ENCODE results near the gene PRDM1. TPM values are rescaled to one million over a fixed set of nuclear protein-coding genes. Genes with fewer than 3 reads are reported as not detected.

The PRDM1 gene
- polyA plus RNA-seq, 1 of the 3 experiments (the other 2 are of a cell fraction): 4.0 TPM

DNA sequence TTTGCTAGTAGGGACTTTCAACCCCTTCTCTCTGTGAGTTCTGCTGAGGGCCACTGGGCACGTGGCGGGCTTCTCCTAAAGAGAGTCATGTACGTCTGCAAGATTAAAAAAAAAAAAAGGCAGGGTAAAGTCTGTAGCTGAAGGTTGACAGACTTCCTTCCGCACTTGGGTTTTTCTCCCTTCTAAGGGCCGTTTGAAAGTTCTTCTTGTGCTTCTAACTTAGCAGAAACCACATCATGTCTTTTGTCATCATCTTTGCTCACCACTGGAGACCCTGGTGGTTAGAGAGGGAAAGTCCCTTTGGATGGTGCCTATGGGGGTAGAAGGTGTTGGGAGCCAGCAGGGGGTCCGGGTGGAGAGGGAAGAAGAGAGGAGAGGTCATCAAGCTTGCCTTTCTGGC is 31.4 kb downstream of the PRDM1 start (continued):
- TF ChIP-seq, protein P1, sequence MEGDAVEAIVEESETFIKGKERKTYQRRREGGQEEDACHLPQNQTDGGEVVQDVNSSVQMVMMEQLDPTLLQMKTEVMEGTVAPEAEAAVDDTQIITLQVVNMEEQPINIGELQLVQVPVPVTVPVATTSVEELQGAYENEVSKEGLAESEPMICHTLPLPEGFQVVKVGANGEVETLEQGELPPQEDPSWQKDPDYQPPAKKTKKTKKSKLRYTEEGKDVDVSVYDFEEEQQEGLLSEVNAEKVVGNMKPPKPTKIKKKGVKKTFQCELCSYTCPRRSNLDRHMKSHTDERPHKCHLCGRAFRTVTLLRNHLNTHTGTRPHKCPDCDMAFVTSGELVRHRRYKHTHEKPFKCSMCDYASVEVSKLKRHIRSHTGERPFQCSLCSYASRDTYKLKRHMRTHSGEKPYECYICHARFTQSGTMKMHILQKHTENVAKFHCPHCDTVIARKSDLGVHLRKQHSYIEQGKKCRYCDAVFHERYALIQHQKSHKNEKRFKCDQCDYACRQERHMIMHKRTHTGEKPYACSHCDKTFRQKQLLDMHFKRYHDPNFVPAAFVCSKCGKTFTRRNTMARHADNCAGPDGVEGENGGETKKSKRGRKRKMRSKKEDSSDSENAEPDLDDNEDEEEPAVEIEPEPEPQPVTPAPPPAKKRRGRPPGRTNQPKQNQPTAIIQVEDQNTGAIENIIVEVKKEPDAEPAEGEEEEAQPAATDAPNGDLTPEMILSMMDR (IDR thresholded peaks at IDR 0.05): no peak
- TF ChIP-seq RCOR1 (IDR thresholded peaks at IDR 0.05; ENCODE audit: low read length): no peak
- TF ChIP-seq, protein P2, sequence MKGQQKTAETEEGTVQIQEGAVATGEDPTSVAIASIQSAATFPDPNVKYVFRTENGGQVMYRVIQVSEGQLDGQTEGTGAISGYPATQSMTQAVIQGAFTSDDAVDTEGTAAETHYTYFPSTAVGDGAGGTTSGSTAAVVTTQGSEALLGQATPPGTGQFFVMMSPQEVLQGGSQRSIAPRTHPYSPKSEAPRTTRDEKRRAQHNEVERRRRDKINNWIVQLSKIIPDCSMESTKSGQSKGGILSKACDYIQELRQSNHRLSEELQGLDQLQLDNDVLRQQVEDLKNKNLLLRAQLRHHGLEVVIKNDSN (IDR thresholded peaks at IDR 0.05; ENCODE audit: borderline replicate concordance, low read depth): no peak
- TF ChIP-seq MEF2A (IDR thresholded peaks at IDR 0.05; ENCODE audit: borderline replicate concordance, low read depth): no peak

- no peak overlapping the region for H3K4me3 ChIP-seq (ENCODE audit: low read depth in 2 of 2, low read length in 1 of 2)
- H3F3A ChIP-seq (replicated peaks; ENCODE audit: insufficient read depth): no peaks in the 10 kb centered on the region
- H3K27ac ChIP-seq (ENCODE audit: low read depth in 2 of 2, low read length in 1 of 2): no peak overlapping the region
- H2AFZ ChIP-seq (ENCODE audit: low read depth): no peak overlapping the region
- no peak for TF ChIP-seq FOXJ3 (CRISPR knock-in tag; IDR thresholded peaks at IDR 0.05)
- no peak for TF ChIP-seq RXRA (IDR thresholded peaks at IDR 0.05; ENCODE audit: borderline replicate concordance, low read depth)
- TF ChIP-seq POLR2AphosphoS5 (IDR thresholded peaks at IDR 0.05; ENCODE audit: low read depth, low read length): no peak
- TF ChIP-seq, protein P3, sequence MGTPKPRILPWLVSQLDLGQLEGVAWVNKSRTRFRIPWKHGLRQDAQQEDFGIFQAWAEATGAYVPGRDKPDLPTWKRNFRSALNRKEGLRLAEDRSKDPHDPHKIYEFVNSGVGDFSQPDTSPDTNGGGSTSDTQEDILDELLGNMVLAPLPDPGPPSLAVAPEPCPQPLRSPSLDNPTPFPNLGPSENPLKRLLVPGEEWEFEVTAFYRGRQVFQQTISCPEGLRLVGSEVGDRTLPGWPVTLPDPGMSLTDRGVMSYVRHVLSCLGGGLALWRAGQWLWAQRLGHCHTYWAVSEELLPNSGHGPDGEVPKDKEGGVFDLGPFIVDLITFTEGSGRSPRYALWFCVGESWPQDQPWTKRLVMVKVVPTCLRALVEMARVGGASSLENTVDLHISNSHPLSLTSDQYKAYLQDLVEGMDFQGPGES (IDR thresholded peaks at IDR 0.05; ENCODE audit: low read depth, low read length): no peak
- no peak for TF ChIP-seq ELF1 (IDR thresholded peaks at IDR 0.05)
- TF ChIP-seq TCF12 (IDR thresholded peaks at IDR 0.05): no peak
- TF ChIP-seq, protein P1 (IDR thresholded peaks at IDR 0.05): no peak
- no peak for TF ChIP-seq NRF1 (IDR thresholded peaks at IDR 0.05; ENCODE audit: low read depth, low read length)
- no peak for TF ChIP-seq CHD2 (IDR thresholded peaks at IDR 0.05; ENCODE audit: low read length, partially characterized antibody)
- no peak for TF ChIP-seq YY1 (IDR thresholded peaks at IDR 0.05; ENCODE audit: low read depth)
- no peak for TF ChIP-seq SIN3A (IDR thresholded peaks at IDR 0.05; ENCODE audit: borderline replicate concordance, low read depth, low read length)
- TF ChIP-seq USF2 (IDR thresholded peaks at IDR 0.05; ENCODE audit: borderline replicate concordance, low read depth, low read length): no peak
- no peak for TF ChIP-seq GABPA (IDR thresholded peaks at IDR 0.05; ENCODE audit: low read depth)
- TF ChIP-seq TAF1 (IDR thresholded peaks at IDR 0.05; ENCODE audit: borderline replicate concordance, low read depth, low read length): no peak
- TF ChIP-seq GATA2 (CRISPR knock-in tag; IDR thresholded peaks at IDR 0.05): no peak
- H3K4me1 ChIP-seq (ENCODE audit: control insufficient read depth in 1 of 2, insufficient read depth in 2 of 2, low read depth in 1 of 2, low read length in 1 of 2): peaks cover 0 to 6% of the 10 kb centered on the region in 2 experiments; a peak in 2 of 4 replicates
- 98% methylated on average over 3 of the region's 3 CpGs for WGBS (ENCODE audit: low lambda C conversion rate)
- no peaks in the 10 kb centered on the region for H4K20me1 ChIP-seq (ENCODE audit: insufficient read depth)
- no peaks in the 10 kb centered on the region for H3K9me2 ChIP-seq
- CTCF ChIA-PET: interaction anchor here (1.6 kb wide), 1 partner anchor 102 kb away, joined by 4 read pairs; no protein-coding TSS in a partner anchor
- H3K9me3 ChIP-seq: no peaks in the 10 kb centered on the region
- H3K4me2 ChIP-seq: no peak overlapping the region
- POLR2A ChIA-PET: no interaction called here
- H3K27me3 ChIP-seq (ENCODE audit: insufficient read depth): no peaks in the 10 kb centered on the region
- H3K36me3 ChIP-seq (replicated peaks in 1 of 2; ENCODE audit: control insufficient read depth in 1 of 2, insufficient read depth in 2 of 2, low read length in 1 of 2): no peaks in the 10 kb centered on the region
- DNase-seq: no peak
- no peaks in the 10 kb centered on the region for H3K79me2 ChIP-seq (ENCODE audit: insufficient read depth)
- H3K9ac ChIP-seq: no peak overlapping the region
Measured at GRCh38 chr6:106118835-106119431, 32.8 kb downstream of the PRDM1 start.

All from SK-N-SH (cell line).